Stimulated activated CD4-positive, alpha-beta T cell treated with anti-CD3 and anti-CD28 coated beads, Interleukin-15, amount 100 ng/mL, for 1 hour (primary cell): ENCODE data around the gene FAM89B.
"Not testable (repeated sequence)": the region's sequence is repeated elsewhere in the genome, so short reads cannot be mapped to it uniquely, and the experiment has no call there.

Experiments
- DNase-seq, 2 donors: peaks; one replicate each; pipeline ENCODE4 v3.0.0-alpha.2; 2020; ENCODE audit warnings: low read depth in 1 of 2, low spot score in 1 of 2

Gene FAM89B

DNA sequence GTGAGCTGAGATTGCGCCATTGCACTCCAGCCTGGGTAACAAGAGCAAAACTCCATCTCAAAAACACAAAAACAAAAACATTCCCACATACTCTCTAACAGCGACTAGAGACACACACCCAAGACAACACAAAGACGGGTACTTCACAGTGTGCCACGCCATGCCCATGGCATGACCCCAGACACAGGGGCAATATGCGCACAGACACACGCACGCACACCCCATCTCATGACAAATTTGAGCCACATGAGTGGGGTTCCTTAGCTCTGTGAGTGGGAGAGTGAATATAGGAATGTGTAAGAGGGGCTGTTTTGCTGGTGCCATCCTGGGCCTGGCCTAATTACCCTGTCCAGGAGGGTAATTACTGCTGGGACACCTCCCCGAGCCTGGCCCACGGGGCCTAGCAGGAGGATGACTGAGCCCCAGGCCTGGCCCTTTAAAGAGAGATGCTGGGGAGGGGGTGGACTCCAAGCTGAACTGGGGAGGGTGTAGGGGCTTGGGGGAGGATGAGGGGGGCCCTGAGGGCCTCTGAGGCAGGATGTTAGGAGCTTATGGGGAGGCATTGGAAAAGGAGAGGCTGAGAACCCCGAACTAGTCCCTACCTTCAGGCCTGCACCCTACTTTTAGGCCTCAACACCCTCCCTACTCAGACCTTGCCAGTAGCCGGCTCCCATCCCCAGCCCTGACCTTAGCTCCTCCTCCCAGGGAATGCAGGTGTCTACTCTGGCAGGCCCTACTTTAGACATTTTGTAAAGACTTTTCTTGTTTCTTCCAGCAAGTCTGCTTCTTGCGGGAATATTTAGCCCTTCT is 15.7 kb upstream of the FAM89B start:
- DNase-seq, result no peak

DNA sequence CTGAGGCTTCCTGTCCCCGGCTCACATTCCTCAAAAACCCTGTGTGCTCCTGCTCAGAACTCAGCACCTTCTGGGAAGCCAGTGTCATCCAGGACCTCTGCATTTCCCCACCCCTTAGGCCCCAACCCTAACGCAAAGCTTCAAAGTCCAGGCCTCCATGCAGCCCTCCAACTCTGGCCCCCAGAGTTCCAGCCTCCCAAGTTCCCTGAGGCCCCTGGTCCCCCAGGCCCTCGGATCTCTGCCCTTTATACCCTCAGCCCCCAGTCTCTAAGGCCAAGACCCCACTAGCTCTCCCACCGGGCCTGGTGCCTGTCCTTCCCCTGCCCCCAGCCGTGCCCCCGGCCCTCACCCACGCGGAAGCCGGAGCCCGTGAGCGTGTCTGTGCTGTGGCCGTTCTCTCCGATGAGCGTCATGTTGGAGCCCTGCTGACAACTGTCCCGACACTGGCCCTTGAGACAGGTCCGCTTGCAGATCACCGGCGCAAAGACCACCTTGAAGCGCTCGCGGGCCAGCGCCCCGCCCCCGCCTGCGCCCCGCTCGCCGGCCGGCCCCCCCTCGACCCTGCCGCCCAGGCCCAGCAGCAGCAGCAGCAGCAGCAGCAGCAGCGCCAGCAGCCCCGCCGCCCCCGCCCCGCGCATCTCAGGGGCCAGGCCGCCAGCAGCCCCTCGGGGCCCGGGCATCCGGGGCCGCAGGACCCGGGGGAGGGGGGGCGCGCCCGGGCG is 14.9 kb upstream of the FAM89B start:
- DNase-seq, result no peak

DNA sequence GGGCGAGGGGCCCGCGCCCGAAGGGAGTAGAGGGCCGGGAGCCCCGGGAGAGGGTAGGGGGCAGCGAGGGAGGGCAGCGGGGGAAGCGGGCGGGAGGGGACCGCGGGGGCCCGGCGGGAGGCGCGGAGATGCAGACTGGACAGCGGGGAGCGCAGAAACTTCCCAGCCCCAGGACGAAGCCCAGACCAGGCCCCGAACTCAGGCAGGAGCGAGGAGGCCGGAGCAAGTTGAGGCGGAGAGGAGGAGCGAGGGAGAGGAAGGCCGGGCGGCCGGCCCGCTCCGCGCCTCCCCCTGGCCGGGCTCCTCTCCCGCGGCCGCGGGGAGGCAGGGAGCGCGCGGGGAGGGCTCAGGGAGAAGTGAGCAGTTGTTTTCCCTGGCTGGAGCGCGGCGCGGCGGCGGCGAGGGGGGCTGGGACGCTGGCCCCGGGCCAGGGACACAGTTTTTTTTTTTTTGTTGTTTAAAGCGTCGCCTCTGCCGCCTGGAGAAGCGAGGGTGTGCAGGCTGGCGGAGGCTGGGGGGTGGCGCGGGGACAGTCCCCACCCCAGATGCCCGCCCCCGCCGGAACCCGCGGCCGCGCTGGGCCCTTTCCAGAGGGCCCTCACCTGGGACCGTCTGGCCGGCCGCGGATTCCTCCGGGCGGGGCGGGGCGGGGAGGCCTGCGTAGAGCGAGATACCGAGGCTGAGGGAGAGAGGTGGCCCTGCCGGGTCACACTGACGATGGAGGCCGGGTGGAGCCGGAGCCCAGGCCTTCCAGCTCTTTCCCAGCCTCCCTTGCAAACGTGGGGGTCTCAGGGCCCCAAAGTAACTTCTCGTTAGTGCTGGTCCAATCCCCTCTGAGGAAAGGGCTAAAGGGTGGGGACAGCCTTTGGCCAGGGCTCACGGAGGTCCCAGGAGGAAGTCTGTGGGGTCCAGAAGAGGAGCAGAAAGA is 14.1 kb upstream of the FAM89B start, which contains the start of gene LTBP3:
LTBP3 (minus strand) TSS at position 358 of the 928 bp plus-strand sequence. CDS start 400 bp downstream, outside the sequence.
- peak in 1 of 2 donors; percentile 33 for DNase-seq

DNA sequence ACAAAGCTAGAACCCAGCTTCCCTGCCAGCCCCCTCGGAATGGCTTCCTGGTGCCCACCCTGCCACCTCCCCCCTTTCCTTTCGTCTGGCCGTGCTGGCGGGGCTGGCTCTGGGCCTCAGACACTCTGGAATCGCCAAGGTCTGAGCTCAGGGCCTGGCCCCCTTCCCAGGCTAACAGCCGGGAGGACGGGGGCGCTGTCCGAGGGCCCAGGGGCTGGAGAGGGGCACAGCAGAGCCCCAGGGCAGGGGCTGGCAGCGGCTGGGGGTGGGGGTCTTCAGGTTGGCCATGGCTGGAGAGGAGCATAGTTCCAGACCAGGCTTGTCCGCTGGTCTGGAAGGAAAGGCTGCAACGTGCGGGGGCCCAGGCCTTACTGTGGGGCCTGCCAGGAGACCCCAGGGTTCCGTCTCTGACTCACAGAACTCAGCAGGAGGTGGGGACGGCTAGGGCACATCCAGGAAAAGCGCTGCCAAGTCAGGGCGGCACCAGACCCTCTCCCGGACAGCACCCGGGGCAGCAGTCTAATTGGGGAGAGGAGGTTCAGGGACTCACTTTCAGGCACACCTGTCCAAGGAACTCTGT is 13.3 kb upstream of the FAM89B start:
- no peak for DNase-seq

DNA sequence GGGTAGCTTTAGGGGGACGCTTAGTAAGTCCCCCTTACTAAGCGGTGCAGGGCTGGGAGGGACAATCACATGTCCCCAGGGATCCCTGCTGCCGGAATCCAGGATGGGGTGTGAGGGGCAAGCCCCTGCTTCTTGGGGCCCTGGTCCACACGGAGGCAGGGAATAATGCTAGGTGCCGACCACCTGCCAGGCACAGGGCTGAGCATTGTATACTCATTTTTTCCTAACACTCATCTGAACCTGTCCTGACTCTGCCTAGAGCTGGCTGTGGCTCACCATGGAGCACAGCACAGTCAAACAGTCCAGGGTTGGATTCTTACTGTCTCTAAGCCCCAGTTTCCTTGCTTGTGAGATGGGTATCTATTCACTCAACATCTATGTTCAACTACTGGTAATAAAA is 12.8 kb upstream of the FAM89B start:
- no peak for DNase-seq

DNA sequence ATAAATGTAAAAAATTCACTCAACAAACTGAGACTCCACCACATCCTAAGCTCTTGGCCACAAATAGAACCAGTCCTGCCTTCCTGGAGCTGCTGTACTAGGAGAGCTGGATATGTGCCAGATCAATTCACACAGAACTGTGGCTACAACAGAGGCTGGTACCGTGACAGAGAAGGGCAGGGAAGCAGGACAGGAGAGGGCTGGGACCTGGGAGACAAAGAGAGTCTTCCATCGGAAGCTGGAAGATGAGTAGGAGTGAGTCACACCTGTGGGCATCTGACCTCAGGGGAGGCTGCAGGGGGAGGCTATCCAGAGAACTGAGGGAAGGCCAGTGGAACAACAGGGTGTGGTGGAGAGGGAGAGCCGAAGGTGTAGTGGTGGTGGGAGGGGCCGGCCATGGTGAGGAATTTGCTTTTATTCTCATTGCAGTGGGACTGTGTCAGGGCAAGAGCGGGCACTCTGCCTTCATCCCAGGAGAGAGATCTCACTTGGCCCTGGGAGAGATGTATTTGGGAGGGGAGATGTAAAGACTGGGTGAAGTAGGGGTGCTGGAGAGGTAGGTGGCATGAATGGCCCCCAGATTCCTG is 12.3 kb upstream of the FAM89B start:
- no peak for DNase-seq

DNA sequence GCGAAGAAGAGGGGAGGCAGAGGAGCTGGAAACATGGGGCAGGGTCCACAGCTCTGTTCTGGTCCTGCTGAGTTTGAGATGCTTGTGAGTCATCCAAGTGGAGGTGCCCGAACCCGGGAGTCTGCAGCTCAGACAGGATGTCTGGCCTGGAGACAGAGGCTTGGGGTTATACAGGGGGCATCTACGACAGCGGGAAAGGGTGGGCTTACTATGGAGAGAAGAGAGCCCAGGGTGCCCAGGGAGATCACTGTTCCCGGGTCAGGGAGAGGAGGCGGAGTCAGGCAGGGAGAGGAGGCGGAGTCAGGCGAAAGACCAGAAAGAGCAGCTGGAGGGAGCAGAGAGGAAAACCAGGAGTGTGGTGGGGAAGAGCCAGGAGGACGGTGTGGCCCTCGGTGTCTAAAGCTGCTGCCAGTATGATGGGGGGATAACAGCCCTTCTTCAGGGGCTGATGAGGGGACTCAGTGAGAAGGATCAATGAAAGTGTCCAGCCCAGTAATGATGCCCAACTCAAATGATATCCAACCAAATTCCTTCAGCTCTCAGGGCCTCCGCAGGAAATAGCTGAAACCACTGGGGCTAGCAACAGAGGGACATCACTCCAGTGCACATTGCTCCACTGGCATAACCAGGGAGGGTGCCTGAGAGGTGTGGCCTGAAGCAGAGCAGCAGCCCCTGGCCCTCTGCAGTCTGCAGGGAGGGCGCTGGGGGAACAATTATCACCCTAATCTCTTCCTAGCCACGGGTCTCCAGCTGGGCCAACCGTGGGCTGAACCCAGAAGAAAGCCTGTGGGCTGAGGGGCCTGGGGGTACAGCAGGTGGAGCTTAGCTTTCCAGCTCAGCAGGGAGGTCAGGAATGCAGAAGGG is 11.6 kb upstream of the FAM89B start:
- DNase-seq, result no peak

DNA sequence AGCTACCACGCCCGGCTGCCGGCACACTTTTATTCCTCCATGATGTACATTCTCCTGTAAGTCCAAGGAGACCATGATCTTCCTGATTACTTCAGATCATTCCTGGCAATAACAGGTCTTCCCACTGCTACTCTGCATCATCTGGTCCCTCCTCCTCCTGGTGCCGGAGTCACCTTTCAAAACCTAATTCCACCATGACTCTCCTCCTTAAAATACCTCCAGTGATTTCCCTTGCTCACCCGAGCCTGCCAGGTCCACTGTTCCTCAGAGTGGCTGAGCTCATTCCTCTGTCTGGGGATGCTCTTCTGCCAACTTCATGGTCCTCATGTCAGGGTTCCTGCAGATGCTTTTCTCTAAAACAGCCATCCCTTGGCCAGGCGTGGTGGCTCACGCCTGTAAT is 10.3 kb upstream of the FAM89B start:
- no peak for DNase-seq

DNA sequence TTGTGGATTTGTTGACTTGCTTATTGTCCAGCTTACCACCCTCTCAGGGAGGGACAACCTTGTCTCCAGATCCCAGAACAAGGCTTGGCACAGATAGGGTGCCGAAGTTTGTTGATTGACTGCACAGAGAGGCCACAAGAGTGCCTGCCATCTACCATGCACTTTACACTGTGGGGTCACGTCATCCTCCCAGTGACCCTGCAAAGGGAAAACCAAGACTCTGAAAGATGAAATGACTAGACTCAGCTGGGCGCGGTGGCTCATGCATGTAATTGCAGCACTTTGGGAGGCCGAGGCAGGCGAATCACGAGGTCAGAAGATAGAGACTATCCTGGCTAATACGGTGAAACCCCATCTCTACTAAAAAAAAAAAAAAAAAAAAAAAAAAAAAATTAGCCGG is 9.6 kb upstream of the FAM89B start:
- DNase-seq, result no peak

DNA sequence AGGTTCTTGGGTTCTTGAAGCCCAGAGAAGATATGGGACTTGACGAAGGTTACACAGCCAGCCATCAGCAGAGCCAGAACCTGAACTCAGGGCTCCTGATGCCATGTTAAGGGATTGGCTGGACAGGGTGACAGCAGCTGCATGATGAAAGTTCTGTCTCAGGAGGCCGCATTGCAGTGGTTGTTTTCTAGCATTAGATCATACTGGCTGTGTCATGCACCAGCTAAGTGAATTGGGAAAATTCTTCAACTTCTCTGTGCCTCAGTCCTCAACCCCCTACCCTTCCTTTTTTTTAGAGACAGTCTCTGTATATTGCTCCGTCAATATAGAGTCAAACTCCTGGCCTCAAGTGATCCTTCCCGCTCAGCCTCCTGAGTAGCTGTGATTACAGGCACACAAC is 8.7 kb upstream of the FAM89B start:
- no peak for DNase-seq

DNA sequence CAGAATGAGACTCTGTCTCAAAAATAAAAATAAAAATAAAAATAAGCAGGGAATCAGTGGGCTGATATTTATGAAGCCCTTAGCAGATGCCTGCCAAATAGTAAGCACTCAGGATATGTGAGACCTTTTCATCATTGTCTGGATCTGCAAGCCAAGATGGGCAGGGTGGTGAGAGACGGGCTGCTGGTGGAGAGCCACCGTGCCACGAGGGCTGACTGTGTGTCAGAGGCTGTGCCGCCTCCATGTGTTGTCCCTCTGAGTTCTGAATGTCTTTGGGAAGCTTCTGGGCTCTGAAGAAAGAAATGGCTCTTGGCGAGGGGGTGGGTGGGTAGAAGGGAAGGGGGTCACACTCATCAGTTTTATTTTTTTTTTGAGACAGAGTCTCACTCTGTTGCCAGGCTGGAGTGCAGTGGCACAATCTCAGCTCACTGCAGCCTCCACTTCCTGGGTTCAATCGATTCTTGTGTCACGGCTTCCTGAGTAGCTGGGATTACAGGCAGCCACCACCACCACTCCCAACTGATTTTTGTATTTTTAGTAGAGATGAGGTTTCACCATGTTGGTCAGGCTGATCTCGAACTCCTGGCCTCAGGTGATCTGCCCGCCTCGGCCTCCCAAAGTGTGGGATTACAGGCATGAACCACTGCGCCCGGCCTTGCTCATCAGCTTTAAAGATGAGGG is 7.3 kb upstream of the FAM89B start:
- not testable (repeated sequence) for DNase-seq

DNA sequence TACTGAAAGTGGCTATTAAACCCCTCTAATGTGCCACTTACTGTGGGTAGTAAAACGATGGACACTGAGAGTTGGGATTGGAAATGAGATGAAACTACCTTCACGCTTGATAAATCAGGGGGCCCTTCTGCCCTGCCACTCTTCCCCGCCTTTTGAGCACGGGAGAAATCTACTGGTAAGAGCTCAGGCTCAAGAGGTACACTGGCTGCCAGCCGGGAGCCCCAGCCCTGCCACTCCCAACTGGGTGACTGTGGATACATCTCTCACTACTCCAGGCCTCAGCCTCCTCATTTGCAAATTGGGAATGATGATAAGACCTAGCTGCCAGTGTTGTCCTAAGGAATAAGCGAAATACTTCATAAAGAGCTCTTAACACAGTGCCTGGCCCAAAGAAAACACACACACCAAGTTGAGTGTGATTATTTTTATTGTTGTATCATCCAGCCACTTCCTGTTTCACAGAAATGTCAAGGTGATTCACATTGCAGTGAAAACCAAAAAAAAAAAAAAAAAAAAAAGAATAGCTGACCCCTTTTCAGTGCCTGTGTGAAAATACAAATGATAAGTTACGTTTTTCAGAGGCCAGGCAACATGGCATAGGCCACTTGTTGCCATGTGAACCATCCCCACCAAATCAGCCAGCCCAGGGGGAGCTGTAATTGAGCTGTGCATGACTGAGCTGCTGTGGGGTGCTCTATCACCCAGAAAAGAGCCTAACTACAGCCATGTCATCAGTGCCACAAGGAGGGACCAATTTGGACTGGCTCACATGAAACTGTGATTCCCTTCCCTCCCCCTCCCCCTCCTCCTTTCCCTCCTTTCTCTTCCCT is 6.5 kb upstream of the FAM89B start:
- DNase-seq, result no peak

DNA sequence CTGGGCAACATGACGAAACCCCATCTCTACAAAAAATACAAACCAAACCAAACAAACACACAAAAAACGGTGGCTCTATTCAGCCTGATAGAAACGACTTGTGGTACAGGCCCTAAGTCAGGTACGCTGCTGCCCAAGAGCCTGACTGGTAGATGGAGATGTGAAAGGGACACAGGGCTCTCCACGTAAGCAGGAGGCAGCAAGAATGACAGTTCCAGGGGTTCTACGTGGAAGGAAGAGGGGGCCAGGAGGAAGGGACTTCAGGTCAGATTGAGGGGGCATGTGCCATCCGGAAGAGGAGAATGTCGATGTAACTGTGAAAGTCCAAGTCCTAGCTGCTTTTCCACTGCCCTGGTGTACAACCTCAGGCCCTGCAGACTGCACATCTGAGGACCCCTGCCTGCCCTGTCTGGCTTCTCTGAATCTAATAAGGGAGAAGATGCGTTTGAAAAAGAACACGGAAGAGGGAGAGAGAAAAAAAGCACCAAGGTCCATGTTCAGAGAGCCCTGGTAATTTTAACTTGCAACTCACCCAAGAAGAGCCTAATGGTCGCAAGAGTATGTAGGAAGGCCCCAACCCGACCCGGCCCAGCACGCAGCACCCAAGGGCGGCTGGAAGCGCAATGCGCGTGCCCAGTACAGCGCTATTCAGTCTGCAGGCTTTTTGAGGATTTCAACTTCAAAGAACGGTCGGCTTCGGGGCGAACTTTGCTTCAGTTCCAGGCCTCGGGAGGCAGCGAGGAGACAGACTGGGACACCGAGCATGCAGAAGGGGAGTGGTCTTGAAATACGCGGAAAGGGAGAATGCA is 3.0 kb upstream of the FAM89B start:
- DNase-seq, result no peak

DNA sequence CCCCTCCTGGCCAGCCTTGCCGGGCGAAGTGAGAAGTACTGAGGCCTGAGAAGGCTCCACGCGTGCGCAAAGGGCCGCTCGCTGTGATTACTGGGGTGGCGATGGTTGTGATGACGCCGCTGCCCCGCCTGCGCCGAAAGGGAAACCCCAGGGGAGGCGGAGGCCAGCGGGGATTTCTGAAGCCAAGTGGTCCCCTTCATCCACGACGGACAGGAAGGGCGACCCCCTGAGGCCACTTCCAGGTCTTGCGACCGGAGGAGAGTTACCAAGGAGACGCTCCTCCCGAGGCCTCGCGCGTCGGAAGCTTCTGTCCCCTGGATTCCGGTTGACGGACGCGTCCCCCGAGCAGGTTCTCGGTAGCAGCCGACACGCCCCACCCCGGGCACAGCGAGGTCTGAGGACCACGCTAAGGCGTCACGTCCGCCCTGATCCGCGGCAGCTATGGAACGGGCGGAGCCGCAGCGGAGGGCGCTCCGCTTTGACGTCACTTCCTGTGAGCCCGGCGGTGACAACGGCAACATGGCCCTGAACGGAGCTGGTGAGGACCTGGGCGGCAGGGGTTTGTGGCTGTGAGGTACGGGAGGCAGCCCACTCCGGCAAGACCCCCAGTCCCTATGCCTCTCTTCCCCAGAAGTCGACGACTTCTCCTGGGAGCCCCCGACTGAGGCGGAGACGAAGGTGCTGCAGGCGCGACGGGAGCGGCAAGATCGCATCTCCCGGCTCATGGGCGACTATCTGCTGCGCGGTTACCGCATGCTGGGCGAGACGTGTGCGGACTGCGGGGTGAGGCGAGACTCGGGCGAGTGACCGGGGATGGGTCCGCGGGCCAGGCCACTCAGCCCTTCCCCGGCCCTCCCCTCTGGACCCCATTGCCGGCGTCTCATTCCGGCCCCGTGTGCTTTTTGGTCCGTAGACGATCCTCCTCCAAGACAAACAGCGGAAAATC is 2.1 kb upstream of the FAM89B start, which contains the start of gene ZNRD2:
ZNRD2 (plus strand) TSS at position 505 of the 946 bp plus-strand sequence; CDS start at position 520, 15 bp downstream.
- DNase-seq, result peak; percentile 95 to 96

DNA sequence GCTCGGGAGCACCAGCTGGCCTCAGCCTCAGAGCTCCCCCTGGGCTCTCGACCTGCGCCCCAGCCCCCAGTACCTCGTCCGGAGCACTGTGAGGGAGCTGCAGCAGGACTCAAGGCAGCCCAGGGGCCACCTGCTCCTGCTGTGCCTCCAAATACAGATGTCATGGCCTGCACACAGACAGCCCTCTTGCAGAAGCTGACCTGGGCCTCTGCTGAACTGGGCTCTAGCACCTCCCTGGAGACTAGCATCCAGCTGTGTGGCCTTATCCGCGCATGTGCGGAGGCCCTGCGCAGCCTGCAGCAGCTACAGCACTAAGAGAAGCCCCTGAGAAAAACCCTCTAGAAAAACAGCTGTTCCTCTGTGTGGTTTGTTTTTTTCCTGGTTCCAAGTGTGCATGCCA is 918 bp upstream of the FAM89B start:
- DNase-seq, result no peak

DNA sequence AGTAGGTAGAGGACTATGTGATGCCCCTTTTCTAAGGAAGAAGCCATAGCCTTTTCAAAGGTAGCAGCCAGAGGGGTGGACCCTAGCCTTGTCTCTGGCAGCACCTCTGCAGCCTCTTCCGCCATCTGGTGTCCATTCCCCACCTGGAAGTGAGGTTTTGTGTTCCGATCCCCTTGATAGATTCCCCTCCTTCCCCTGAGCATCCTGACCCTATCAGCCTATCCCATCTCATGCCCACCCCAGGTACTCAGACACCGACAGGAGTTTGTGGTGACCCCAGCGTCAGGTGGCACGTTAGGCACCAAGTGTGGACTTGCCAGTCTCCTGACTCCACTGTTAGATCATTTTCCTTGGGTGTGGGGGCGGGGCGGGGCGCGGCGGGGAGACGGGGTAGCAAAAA is 398 bp upstream of the FAM89B start:
- no peak for DNase-seq
